ENCODE results near the gene AJUBA.
"Not testable (repeated sequence)": the region's sequence is repeated elsewhere in the genome, so short reads cannot be mapped to it uniquely, and the experiment has no call there.

AJUBA gene

DNA sequence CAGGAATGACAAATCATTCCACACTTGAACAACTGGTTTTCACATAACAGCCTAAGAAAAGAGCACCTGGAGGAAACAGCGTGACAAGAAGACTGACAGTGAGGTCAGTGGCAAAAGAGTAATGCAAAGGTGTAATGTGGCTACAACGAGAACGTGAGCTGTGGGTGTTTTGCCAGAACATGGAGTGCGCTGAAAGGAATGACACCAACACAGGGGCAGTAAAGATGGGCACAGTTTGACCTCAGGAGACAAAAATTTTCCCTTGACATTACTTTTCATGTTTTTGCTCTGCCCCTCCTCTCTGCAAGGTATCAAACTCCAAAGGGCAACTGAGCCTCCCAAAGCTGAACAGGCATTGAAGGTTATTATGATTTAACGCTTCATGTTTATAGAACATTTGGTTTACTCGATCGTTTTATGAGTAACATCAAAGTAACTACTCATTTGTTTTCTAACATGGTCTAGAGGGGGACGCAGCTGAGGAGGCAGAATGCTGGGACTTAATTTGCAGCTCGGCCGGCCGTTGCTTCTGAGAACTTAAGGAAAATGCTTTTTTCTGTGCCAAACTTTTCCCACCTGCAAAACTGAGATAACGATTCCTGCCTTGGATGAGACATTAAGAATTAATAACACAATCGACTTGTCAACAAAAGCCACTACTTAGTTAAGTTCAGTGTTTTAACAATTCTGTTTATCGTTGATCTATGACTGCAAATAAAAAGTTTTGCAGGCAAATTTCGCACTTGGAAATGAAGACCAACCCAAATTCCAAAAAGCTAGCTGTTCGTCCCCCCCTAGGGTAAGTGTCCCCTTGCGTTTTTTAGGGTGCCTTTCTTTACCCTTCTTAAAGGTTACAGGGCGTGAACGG lies 26.4 kb downstream of the AJUBA start:
- FAIRE-seq (peak; percentile 11), DNase-seq (ENCODE audit: insufficient read length, low spot score) (no peak)

DNA sequence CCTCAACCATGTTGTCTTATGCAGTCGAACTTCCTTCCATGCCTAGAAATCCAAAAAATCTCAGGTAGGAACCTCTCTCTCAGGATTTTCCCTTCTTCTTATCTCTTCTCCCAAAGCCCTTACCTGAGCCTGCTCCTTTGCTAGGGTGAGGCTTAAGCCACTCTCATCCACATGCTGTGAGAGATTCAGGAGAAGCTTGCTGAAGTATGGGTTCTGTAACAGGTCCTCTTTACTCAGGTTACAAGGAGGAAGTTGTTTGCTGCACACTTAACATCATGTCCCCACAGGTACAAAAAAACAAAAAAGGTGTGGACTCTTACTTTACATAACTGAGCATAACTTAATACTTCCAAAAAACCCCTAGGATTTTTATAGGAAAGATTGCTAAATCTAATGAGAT lies 29.9 kb downstream of the AJUBA start:
- no peak for FAIRE-seq
- DNase-seq (ENCODE audit: insufficient read length, low spot score) = no peak

DNA sequence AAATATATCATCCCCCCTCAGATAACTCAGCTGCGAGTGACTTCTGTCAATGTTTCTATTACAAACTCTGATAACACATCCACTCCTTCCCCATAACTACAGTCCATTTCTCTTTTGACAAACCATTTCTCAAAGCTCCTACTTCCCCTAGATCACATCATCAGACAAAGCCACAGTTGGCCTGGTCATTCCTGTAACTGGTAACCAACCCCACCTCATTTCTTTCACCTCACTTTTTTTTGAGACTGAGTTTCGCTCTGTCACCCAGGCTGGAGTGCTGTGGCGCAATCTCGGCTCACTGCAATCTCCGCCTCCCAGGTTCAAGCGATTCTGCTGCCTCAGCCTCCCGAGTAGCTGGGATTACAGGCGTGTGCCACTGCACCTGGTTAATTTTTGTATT lies 30.6 kb downstream of the AJUBA start:
- DNase-seq (ENCODE audit: insufficient read length, low spot score) = not testable (repeated sequence)

GRCh38 chr14:22945642-22946041 lies 36.7 kb downstream of the AJUBA start:
- no peak for DNase-seq (ENCODE audit: insufficient read length, low spot score)
- no peak for FAIRE-seq

More for the DNA sequence above, 30.6 kb downstream of the AJUBA start:
- FAIRE-seq = not testable (repeated sequence)

GRCh38 chr14:22939684-22940083 lies 42.7 kb downstream of the AJUBA start:
- FAIRE-seq = no peak
- DNase-seq (ENCODE audit: insufficient read length, low spot score) = no peak

- DNase-seq (ENCODE audit: insufficient read length, low spot score) (no peak), FAIRE-seq (no peak)
These were observed 47.2 kb downstream of the AJUBA start for GRCh38 chr14:22935156-22935555.

DNA sequence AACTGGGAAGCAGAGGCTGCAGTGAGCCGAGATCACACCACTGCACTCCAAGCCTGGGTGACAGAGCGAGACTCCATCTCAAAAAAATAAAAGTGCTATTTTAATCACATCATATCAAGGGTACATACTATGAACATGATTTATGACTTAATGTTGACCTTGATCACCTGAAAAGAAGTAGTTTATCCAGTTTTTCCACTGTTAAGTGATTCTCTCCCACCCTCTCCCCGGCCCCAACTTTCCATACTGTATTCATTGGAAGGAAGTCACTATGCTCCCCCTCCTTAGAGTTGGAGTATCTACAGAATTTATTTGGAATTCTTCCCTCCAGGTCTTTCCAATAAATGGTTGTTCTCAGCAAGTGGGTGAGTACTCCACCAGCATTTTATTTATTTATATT lies 50.2 kb downstream of the AJUBA start:
- no peak for FAIRE-seq

DNA sequence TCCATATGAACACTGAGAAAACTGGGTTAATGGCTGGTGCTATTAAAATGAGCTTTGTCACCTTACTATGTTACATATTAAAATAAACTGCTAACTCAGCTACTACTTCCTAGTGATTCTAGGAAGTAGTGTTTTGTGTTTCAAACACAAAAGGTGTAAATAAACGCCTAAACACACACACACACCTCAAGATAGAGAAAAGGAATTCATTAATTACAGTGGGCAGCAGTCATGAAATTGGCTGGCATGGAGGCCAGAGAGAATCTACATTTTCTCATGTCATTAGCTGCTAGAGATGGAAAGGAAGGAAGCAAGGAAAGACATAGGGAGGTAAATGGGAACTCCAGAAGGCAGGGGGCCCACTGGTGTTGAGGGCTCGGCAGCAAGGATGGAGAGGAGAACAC lies 52.4 kb downstream of the AJUBA start:
- no peak for FAIRE-seq
- DNase-seq (ENCODE audit: insufficient read length, low spot score) = no peak

More for the DNA sequence above, 50.2 kb downstream of the AJUBA start:
- no peak for DNase-seq (ENCODE audit: insufficient read length, low spot score)

GRCh38 chr14:22929104-22929960 lies 53.0 kb downstream of the AJUBA start, which contains the start of gene PRMT5:
Gene PRMT5 (minus strand): TSS chr14:22929376. CDS start chr14:22929361, 15 bp downstream.
- DNase-seq (ENCODE audit: insufficient read length, low spot score) (peak; percentile 88), FAIRE-seq (peak; percentile 96)

GRCh38 chr14:22928237-22929103 lies 53.9 kb downstream of the AJUBA start:
- FAIRE-seq = no peak
- no peak for DNase-seq (ENCODE audit: insufficient read length, low spot score)

DNA sequence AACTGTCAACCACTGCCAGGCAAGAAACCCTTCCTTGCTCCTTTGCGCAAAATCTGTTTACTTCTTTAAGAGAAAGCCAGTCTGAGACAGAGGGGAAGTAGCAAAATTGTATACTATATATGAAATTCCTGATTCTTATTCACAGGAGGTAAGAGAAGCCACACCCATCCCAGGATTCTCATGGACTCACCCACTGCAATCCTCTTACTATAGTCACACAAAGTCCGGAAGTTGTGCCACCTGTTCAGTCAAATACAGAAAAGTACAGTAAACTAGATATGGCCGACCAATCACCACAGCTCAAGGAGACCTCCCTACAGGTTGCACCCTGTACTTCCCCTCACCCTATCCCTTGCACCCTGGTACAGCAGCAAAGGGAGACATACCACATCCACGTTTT lies 56.0 kb downstream of the AJUBA start:
- DNase-seq (ENCODE audit: insufficient read length, low spot score) (no peak), FAIRE-seq (no peak)

DNA sequence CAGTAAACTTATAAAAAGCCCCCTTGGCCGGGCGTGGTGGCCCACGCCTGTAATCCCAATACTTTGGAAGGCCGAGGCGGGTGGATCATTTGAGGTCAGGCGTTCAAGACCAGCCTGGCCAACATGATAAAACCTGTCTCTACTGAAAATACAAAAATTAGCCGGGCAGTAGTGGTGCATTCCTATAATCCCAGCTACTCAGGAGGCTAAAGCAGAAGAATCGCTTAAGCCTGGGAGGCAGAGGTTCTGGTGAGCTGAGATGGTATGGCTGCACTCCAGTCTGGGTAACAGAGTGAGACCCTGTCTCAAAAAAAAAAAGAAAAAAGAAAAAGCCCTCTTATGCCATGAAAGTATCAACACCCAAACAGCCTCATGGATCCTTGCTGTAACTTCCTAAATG lies 56.8 kb downstream of the AJUBA start:
- no peak for DNase-seq (ENCODE audit: insufficient read length, low spot score)
- no peak for FAIRE-seq

GRCh38 chr14:22923746-22924145 lies 58.6 kb downstream of the AJUBA start:
- no peak for DNase-seq (ENCODE audit: insufficient read length, low spot score)
- no peak for FAIRE-seq

- DNase-seq (ENCODE audit: insufficient read length, low spot score) (no peak), FAIRE-seq (no peak)
These were observed 60.1 kb downstream of the AJUBA start for GRCh38 chr14:22922294-22922693.
